Naive thymus-derived CD4-positive, alpha-beta T cell (primary cell): ENCODE results near the gene EVI5. TPM values are rescaled to one million over a fixed set of nuclear protein-coding genes. Genes with fewer than 3 reads are reported as not detected.
A peak's percentile ranks its signal among the peaks of the same experiment; 100 is the strongest.

Source experiments
- ATAC-seq: fragments of 150-1000 bp; cut with Tn5 transposase; 2 replicates; pipeline ENCODE4 v1.10.0; 2021; ENCODE audit warnings: mild to moderate bottlenecking, moderate library complexity
- CTCF ChIA-PET: fragments of 350-600 bp; sonication (Branson Sonifier 250); formaldehyde crosslinking; loops from one replicate; lab custom pipeline; 2021; ENCODE audit warnings: antibody characterized with exemption; lab: Charles Lee
- POLR2A ChIA-PET: fragments of 350-600 bp; sonication (Branson Sonifier 250); formaldehyde crosslinking; loops from one replicate; lab custom pipeline; 2021; ENCODE audit warnings: antibody characterized with exemption, inconsistent platforms; lab: Charles Lee
- DNase-seq, 9 donors: peaks; one replicate each; pipeline versions ENCODE4 v3.0.0 to v3.0.0-alpha.2; 2020 to 2022; ENCODE audit warnings: mixed read lengths in 1 of 9
- H3K27ac ChIP-seq: one replicate; pipeline ENCODE4 v1.7.0; 2013; ENCODE audit warnings: mild to moderate bottlenecking, low read depth, low read length, moderate library complexity
- H3K27me3 ChIP-seq, 2 donors: one replicate each; pipeline ENCODE4 v1.7.0; 2013; ENCODE audit warnings: low read length in 2 of 2, mild to moderate bottlenecking in 2 of 2, moderate library complexity in 2 of 2; ENCODE audit not compliant: control insufficient read depth in 2 of 2, insufficient read depth in 2 of 2
- H3K36me3 ChIP-seq, 3 experiments: 1 replicate in 2 of 3; 2 replicates in 1 of 3; pipeline ENCODE4 v1.7.0; 2013; ENCODE audit warnings: low read length in 3 of 3, mild to moderate bottlenecking in 3 of 3, moderate library complexity in 1 of 3; ENCODE audit not compliant: insufficient read depth in 3 of 3, control insufficient read depth in 2 of 3
- H3K4me1 ChIP-seq, 2 donors: one replicate each; pipeline ENCODE4 v1.7.0; 2013; ENCODE audit warnings: low read length in 2 of 2, mild to moderate bottlenecking in 2 of 2, moderate library complexity in 1 of 2; ENCODE audit not compliant: control insufficient read depth in 2 of 2, insufficient read depth in 2 of 2
- H3K4me3 ChIP-seq: 2 replicates; pipeline ENCODE4 v1.7.0; 2013; ENCODE audit warnings: mild to moderate bottlenecking, low read length
- H3K9me3 ChIP-seq, 3 experiments: 1 replicate in 2 of 3; 2 replicates in 1 of 3; pipeline ENCODE4 v1.7.0; 2013; ENCODE audit warnings: low read length in 3 of 3; ENCODE audit not compliant: control insufficient read depth in 2 of 3
- H3K27ac Mint-ChIP-seq, 9 donors: one replicate each; pipeline ENCODE4 v1.8.0; 2020 to 2022; ENCODE audit warnings: mixed read lengths in 9 of 9, mild to moderate bottlenecking in 8 of 9, moderate library complexity in 5 of 9, inconsistent platforms in 2 of 9
- H3K27me3 Mint-ChIP-seq, 5 donors: one replicate each; pipeline ENCODE4 v1.8.0; 2021 to 2022; ENCODE audit warnings: mixed read lengths in 5 of 5, mild to moderate bottlenecking in 1 of 5
- H3K36me3 Mint-ChIP-seq, 5 donors: one replicate each; pipeline ENCODE4 v1.8.0; 2020 to 2022; ENCODE audit warnings: mixed read lengths in 5 of 5, mild to moderate bottlenecking in 3 of 5, inconsistent platforms in 1 of 5
- H3K4me1 Mint-ChIP-seq, 7 donors: one replicate each; pipeline ENCODE4 v1.8.0; 2020 to 2022; ENCODE audit warnings: mixed read lengths in 7 of 7, mild to moderate bottlenecking in 3 of 7, inconsistent platforms in 1 of 7
- H3K4me3 Mint-ChIP-seq, 10 donors: one replicate each; pipeline ENCODE4 v1.8.0; 2020 to 2022; ENCODE audit warnings: mild to moderate bottlenecking in 10 of 10, mixed read lengths in 10 of 10, moderate library complexity in 6 of 10, inconsistent platforms in 2 of 10
- H3K9me3 Mint-ChIP-seq, 11 donors: one replicate each; pipeline ENCODE4 v1.8.0; 2020 to 2022; ENCODE audit warnings: mixed read lengths in 11 of 11, mild to moderate bottlenecking in 4 of 11, inconsistent platforms in 1 of 11, moderate library complexity in 1 of 11
- intact Hi-C, 2 donors: fragments of 100-400 bp; cut with micrococcal nuclease; formaldehyde crosslinking; loops; one replicate each; pipeline ENCODE4 v1.15.1; 2023
- polyA plus RNA-seq, 2 donors: library from polyadenylated mRNA; unstranded; fragments of 300-500 nt; fragmentation: Illumina TruSeq; gene quantifications; one replicate each; pipeline ENCODE4 v1.2.3, GENCODE V29; 2021
- total RNA-seq, 6 experiments: library from RNA in 5 of 6; stranded (reverse) in 5 of 6; gene quantifications; 1 replicate in 5 of 6; 2 replicates in 1 of 6; pipeline ENCODE4 v1.2.3 and lab custom pipeline; 2021 to 2026

EVI5 gene
- total and polyA plus RNA-seq, 7 experiments from 2014 or later = 0.20 to 12.3 (median 1.7) TPM

DNA sequence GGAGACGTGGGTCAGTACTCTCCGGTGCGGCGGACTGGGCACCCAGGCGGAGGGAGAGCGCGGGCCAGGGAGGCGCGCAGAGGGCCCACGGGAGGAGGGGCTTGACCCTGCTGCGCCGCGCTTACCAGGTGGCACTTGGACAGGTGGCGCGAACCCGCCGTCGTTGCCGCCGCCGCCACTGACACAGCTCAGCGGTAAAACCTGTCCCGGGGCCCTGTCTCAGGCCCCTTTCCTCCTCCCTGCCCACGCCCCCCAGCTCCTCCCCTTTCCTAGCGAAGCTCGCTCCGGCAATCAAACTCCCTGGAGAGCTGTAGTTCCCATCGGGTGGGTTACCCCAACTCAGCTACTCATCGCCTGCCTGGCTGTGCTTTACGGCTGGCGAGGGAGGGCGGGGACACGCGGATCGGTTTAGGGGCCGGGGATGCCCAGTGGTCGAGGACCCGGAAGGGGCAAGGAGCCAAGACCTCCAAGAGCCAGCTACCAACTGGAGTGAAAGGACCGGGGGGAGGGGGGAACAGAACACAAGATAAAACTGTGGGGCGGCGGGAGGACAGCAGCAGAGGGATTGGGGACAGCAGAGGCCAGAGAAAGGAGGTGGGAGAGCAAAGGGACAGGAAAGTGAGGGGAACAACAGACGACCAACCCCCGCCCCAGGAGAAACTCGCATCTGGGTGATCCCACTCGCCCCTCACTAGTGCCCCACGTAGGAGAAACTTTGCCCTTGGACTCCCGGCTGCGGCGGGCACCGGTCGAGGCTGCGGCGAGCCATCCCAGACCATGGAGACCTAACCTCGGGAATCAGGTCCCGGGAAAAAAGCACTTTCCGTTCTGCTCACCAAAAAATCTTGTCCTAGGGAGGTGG, 301.1 kb downstream of the EVI5 start:
- POLR2A ChIA-PET = interaction anchor here (1.0 to 6.9 kb wide), 7 partner anchors 9 to 168 kb away, joined by 3 to 89 read pairs (median 12); no protein-coding TSS in a partner anchor
- peaks cover 0 to 3% (median 0%) of the 10 kb centered on the region in 5 donors for H3K27me3 Mint-ChIP-seq
- ATAC-seq (peak; percentile 6), DNase-seq (peak in 7 of 9 donors; percentile 17 to 76 (median 36))
- Histone ChIP-seq H3K4me1 (peaks cover 11 to 22% of the 10 kb centered on the region in 2 donors), H3K36me3 (peaks cover 0 to 25% (median 0%) of the 10 kb centered on the region in 3 experiments), H3K4me3 (peak overlapping the region; percentile 83), H3K9me3 (no peaks in the 10 kb centered on the region), H3K27me3 (no peaks in the 10 kb centered on the region), H3K27ac (peak overlapping the region; percentile 67)
- H3K4me1 Mint-ChIP-seq = peaks cover 28 to 48% (median 42%) of the 10 kb centered on the region in 7 donors
- peak overlapping the region; percentile 24 to 93 (median 88) for H3K27ac Mint-ChIP-seq
- CTCF ChIA-PET = interaction anchor here (1.0 to 5.0 kb wide), 7 partner anchors 54 to 172 kb away, joined by 3 to 26 read pairs (median 6); no protein-coding TSS in a partner anchor
- peaks cover 3 to 39% (median 11%) of the 10 kb centered on the region in 5 donors for H3K36me3 Mint-ChIP-seq
- intact Hi-C loops = loop anchor here (1.0 to 10.0 kb wide), 8 partner anchors 8 to 1361 kb away; partner anchors contain the start of genes DIPK1A (in 1 of the 2), GLMN (in 1 of the 2), RPAP2 (in 1 of the 2) and RPL5 (in 1 of the 2)
- peaks cover 0 to 2% (median 0%) of the 10 kb centered on the region in 11 donors for H3K9me3 Mint-ChIP-seq
- peak overlapping the region; percentile 91 to 99 (median 94) for H3K4me3 Mint-ChIP-seq

- CTCF ChIA-PET = interaction anchor here (0.7 to 5.0 kb wide), 9 partner anchors 9 to 192 kb away, joined by 3 to 26 read pairs (median 4); no protein-coding TSS in a partner anchor
Measured at GRCh38 chr1:92482665-92483609, 302.0 kb downstream of the EVI5 start.

DNA sequence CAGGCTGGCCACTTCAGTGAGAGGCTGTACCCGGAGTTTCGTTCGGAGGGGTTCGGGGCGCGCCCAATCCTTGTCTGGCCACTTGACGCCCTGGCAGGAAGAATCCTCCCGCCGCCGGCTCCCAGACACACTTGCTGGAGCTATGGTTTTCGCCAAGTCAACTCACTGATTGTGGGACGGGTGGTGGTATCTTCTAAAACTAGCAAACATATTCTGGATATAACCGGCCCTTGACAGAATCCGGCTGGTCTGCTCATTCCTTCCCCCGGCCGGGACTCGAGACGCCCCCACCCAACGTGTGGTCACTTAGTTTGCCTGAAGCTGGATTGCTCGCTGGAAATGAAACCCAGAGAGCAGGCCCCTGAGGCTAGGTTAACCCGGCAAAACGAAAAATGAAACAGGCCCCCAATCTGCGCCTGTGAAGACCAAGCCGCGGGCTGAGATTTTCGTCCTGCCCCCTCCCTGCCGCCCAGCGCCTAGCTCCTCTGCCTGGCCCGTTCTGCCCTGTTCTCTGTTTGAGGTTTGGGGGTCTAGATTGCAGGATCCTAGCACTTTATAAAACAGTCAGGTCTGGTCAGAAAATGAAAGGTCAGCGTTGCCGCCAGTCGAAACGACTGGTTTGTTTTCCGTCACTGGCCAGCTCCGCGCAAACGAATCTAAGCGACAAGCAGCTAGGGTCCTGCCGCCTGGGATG, 302.8 kb downstream of the EVI5 start:
- DNase-seq = no peak
- no peaks in the 10 kb centered on the region for H3K27me3 ChIP-seq
- intact Hi-C loops = loop anchor here (2.0 to 10.0 kb wide), 6 partner anchors 17 to 1363 kb away; partner anchors contain the start of genes DIPK1A (in 1 of the 2) and RPL5 (in 1 of the 2)
- Mint-ChIP-seq H3K9me3 (peaks cover 0 to 2% (median 0%) of the 10 kb centered on the region in 11 donors), H3K4me3 (peak overlapping the region; percentile 91 to 99 (median 94)), H3K27me3 (peaks cover 0 to 3% (median 0%) of the 10 kb centered on the region in 5 donors), H3K4me1 (peaks cover 23 to 47% (median 41%) of the 10 kb centered on the region in 7 donors), H3K27ac (peak overlapping the region in 8 of 9 donors; percentile 24 to 93 (median 80)), H3K36me3 (peaks cover 3 to 51% (median 19%) of the 10 kb centered on the region in 5 donors)
- H3K9me3 ChIP-seq = no peaks in the 10 kb centered on the region
- peaks cover 8 to 32% of the 10 kb centered on the region in 2 donors for H3K4me1 ChIP-seq
- ATAC-seq = no peak
- POLR2A ChIA-PET = interaction anchor here (0.8 to 6.9 kb wide), 4 partner anchors 8 to 106 kb away, joined by 3 to 89 read pairs (median 21); no protein-coding TSS in a partner anchor
- H3K36me3 ChIP-seq = peaks cover 0 to 25% (median 0%) of the 10 kb centered on the region in 3 experiments
- CTCF ChIA-PET = interaction anchor here (0.7 to 5.0 kb wide), 5 partner anchors 8 to 191 kb away, joined by 3 to 26 read pairs (median 4); no protein-coding TSS in a partner anchor
- peak overlapping the region; percentile 83 for H3K4me3 ChIP-seq
- no peak overlapping the region for H3K27ac ChIP-seq

More at GRCh38 chr1:92482665-92483609, 302.0 kb downstream of the EVI5 start:
- Mint-ChIP-seq H3K27me3 (peaks cover 0 to 3% (median 0%) of the 10 kb centered on the region in 5 donors), H3K4me1 (peaks cover 23 to 46% (median 42%) of the 10 kb centered on the region in 7 donors), H3K36me3 (peaks cover 3 to 48% (median 18%) of the 10 kb centered on the region in 5 donors), H3K27ac (peak overlapping the region; percentile 51 to 93 (median 85)), H3K9me3 (peaks cover 0 to 2% (median 0%) of the 10 kb centered on the region in 11 donors), H3K4me3 (peak overlapping the region; percentile 91 to 99 (median 94))
- H3K27me3 ChIP-seq = no peaks in the 10 kb centered on the region
- H3K4me3 ChIP-seq = peak overlapping the region; percentile 83
- H3K9me3 ChIP-seq = no peaks in the 10 kb centered on the region
- peak overlapping the region; percentile 67 for H3K27ac ChIP-seq
- DNase-seq (peak in 6 of 9 donors; percentile 28 to 48 (median 44)), ATAC-seq (peak; percentile 30)
- H3K4me1 ChIP-seq = peaks cover 5 to 29% of the 10 kb centered on the region in 2 donors
- peaks cover 0 to 25% (median 0%) of the 10 kb centered on the region in 3 experiments for H3K36me3 ChIP-seq
- POLR2A ChIA-PET = interaction anchor here (0.7 to 6.9 kb wide), 7 partner anchors 9 to 168 kb away, joined by 3 to 89 read pairs (median 3); no protein-coding TSS in a partner anchor
- intact Hi-C loops = loop anchor here (2.0 to 10.0 kb wide), 6 partner anchors 18 to 1362 kb away; partner anchors contain the start of genes DIPK1A (in 1 of the 2) and RPL5 (in 1 of the 2)

DNA sequence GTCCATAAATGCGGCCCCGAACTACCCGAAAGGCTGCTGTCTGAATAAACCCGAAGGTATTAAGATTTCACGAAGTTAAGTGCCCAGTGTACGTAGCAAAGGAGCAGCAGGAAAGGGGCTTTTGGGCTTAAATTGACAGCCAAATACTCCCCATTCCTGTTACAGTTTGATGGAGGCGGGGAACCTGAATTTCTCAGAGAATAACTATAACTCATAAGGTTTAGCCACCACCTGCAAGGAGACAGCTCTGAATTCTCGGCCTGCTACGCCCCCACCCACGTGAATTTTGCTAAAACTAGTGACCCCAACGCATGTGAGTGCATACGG, 303.3 kb downstream of the EVI5 start:
- H3K27me3 ChIP-seq = no peaks in the 10 kb centered on the region
- POLR2A ChIA-PET = interaction anchor here (6.9 kb wide), 1 partner anchor 57 kb away, joined by 89 read pairs; no protein-coding TSS in a partner anchor
- no peaks in the 10 kb centered on the region for H3K9me3 ChIP-seq
- H3K4me1 ChIP-seq = peaks cover 10 to 36% of the 10 kb centered on the region in 2 donors
- Mint-ChIP-seq H3K9me3 (peaks cover 0 to 2% (median 0%) of the 10 kb centered on the region in 11 donors), H3K4me3 (peak overlapping the region in 9 of 10 donors; percentile 32 to 99 (median 64)), H3K36me3 (peaks cover 3 to 53% (median 19%) of the 10 kb centered on the region in 5 donors), H3K27ac (peak overlapping the region in 1 of 9 donors; percentile 76), H3K4me1 (peaks cover 25 to 52% (median 45%) of the 10 kb centered on the region in 7 donors), H3K27me3 (peaks cover 0 to 3% (median 0%) of the 10 kb centered on the region in 5 donors)
- CTCF ChIA-PET = interaction anchor here (1.0 kb wide), 1 partner anchor 170 kb away, joined by 3 read pairs; no protein-coding TSS in a partner anchor
- no peak overlapping the region for H3K27ac ChIP-seq
- ATAC-seq (no peak), DNase-seq (no peak)
- no peak overlapping the region for H3K4me3 ChIP-seq
- intact Hi-C loops = loop anchor here (10.0 kb wide), 4 partner anchors 353 to 1363 kb away; partner anchors contain the start of genes DIPK1A (in 1 of the 2) and RPL5 (in 1 of the 2)
- peaks cover 0 to 25% (median 0%) of the 10 kb centered on the region in 3 experiments for H3K36me3 ChIP-seq
